Activated naive CD4-positive, alpha-beta T cell treated with anti-CD3 and anti-CD28 coated beads, Interleukin-2, amount 50 U/mL, for 72 hours (primary cell): ENCODE results near the gene CLSTN1. TPM values are rescaled to one million over a fixed set of nuclear protein-coding genes. Genes with fewer than 3 reads are reported as not detected.

Experiments
- ATAC-seq, 2 donors: fragments of 150-1000 bp; cut with Tn5 transposase; 2 replicates each; pipeline ENCODE4 v1.10.0; 2021; ENCODE audit warnings: mild to moderate bottlenecking in 2 of 2, moderate library complexity in 2 of 2
- DNase-seq, 2 donors: peaks; one replicate each; pipeline ENCODE4 v3.0.0; 2021 to 2022; ENCODE audit warnings: low spot score in 2 of 2
- H3K27ac Mint-ChIP-seq, 2 donors: one replicate each; pipeline ENCODE4 v1.8.0; 2022; ENCODE audit warnings: mild to moderate bottlenecking in 2 of 2, mixed read lengths in 2 of 2
- H3K36me3 Mint-ChIP-seq, 2 donors: one replicate each; pipeline ENCODE4 v1.8.0; 2022; ENCODE audit warnings: mixed read lengths in 2 of 2
- H3K9me3 Mint-ChIP-seq, 2 donors: one replicate each; pipeline ENCODE4 v1.8.0; 2022; ENCODE audit warnings: mixed read lengths in 2 of 2
- total RNA-seq, 2 donors: library from RNA; stranded (reverse); gene quantifications; one replicate each; pipeline ENCODE4 v1.2.3, GENCODE V29; 2022

Gene CLSTN1
- total RNA-seq, 2 donors from 2014 or later: 15.6 to 43.3 TPM

DNA sequence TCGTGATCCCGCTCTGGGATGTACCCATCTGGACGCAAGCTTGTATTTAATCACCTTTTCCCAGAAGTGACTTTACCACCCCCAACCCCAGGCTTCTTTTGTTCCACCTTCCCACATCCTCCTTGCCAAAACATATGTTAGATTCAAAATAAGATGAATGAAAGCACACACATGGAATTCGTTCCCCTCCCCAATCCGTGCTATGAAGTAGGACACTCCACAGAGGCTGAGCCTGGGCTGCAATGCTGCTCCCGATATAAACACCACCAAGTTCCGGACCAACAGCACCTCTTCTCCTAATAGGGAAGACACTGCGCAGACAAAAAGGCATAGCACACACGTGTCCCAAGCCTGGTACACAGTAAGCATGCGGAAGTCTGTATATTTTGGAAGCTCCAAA is 86.1 kb downstream of the CLSTN1 start:
- H3K27ac Mint-ChIP-seq: peak overlapping the region in 1 of 2 donors; percentile 72
- H3K36me3 Mint-ChIP-seq: peaks cover 12 to 16% of the 10 kb centered on the region in 2 donors
- ATAC-seq: peak in 1 of 2 donors; percentile 2
- DNase-seq: no peak
- no peaks in the 10 kb centered on the region for H3K9me3 Mint-ChIP-seq

DNA sequence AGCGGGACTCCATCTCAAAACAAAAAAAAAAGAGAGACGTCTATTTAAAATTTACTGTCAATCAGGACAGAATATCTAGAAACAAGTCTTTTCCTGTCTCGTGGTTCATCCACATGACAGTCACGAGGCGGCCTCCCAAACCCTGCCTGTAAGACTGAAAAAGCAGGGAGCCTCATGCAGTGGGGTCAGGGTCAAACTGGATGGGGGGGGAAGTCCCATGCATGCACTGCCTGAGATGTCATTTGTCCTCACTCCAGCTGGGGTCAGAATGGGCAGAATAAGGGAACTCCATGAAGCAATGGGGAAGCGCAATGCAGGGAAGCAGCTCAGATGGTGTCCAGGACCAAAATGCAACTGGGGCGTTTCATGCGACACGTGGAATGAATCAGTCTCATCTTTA is 86.7 kb downstream of the CLSTN1 start:
- H3K27ac Mint-ChIP-seq: peak overlapping the region in 1 of 2 donors; percentile 60

GRCh38 chr1:9736241-9736640 is 87.5 kb downstream of the CLSTN1 start:
- H3K9me3 Mint-ChIP-seq: no peaks in the 10 kb centered on the region
- no peak for DNase-seq
- no peak overlapping the region for H3K27ac Mint-ChIP-seq
- no peak for ATAC-seq
- H3K36me3 Mint-ChIP-seq: peaks cover 18 to 26% of the 10 kb centered on the region in 2 donors

More for the DNA sequence above, 86.7 kb downstream of the CLSTN1 start:
- H3K9me3 Mint-ChIP-seq: no peaks in the 10 kb centered on the region
- H3K36me3 Mint-ChIP-seq: peaks cover 12 to 18% of the 10 kb centered on the region in 2 donors
- DNase-seq (no peak), ATAC-seq (no peak)

DNA sequence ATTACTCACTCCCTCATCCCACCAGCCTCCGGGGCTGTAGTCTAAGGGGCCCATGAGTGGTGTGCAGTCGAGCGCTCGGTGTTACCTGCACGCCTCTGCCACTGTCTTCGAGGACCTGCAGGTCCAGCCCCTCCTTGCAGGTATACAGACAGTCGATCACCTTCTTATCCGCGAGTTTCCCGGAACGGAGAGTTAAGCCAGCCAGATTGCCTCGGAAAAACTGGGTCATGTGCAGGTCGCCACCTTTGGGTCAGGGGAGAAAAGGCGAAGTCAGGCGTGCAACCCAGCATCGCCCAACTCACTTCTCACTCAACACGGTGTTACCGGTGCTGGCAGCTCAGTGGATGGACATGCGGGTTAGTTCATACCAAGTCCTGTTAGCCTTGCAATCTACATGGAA is 88.0 kb downstream of the CLSTN1 start:
- Mint-ChIP-seq H3K9me3 (no peaks in the 10 kb centered on the region), H3K36me3 (peaks cover 21 to 28% of the 10 kb centered on the region in 2 donors), H3K27ac (peak overlapping the region in 1 of 2 donors; percentile 36)
- DNase-seq: no peak
- ATAC-seq: no peak

DNA sequence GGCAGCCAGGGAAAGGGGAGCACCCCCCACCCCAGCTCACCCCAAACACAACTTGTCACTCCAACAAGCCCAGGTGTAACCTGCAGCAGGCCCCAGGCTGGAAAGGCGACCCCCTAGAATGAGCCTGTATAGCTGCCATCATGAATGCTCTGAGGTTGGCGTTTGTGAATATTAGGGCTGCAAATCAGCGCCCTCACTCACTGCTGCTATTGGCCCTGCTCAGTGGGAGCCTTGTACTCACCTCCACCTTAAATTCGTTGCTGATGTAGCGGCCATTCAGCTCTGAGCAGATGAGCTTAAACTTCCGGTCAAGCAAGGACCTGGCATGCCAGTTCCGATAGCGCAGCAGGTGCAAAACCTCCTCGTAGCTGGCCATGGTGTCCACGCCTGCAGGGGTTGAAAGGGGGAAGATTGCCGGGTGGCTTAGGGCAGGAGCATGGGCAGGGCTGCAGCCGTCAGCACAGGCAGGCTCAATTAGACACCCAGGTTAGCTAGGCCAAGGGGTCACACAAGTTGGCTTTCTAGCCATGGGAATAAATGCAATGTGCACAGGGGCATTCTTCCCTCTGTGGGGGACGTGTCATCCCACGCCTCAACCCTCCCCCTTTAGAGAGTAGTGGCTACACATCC is 90.5 kb downstream of the CLSTN1 start:
- peak overlapping the region; percentile 58 to 73 for H3K27ac Mint-ChIP-seq

DNA sequence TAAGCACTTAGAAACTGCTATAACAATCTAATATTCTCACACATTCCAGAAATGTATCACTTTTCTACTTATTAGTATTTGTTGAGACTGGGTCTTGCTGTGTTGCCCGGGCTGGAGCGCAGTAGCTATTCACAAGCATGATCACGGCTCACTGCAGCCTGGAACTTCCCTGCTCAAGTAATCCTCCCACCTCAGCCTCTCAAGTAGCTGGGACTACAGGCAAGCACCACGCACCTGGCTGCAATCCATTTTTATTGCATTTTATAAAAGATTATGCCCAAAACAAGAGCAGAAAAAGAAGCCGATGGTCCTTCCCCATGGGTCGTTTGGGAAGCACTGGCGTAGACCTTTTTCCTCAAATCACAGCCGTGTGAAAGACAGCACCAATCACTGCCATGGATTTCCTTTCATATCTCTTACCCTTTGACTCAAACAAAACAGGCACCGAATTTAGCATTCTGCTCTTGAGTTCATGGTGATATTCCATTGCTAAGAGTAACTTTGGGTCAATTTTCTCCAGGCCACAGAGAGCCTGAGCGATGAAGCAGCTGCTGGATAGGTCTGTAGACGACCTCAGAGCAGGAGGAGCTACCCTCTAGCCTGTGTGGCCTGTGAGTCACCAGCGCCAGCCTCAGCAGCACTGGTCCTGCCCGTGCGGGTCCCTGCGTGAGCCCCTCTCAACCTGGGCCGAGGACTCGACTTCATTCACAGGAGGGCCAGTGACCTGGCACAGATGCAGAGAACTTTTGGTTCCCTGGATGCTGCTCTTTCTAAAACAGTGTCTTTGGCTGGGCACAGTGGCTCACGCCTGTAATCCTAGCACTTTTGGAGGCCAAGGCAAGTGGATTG is 91.4 kb downstream of the CLSTN1 start:
- Mint-ChIP-seq H3K9me3 (no peaks in the 10 kb centered on the region), H3K27ac (peak overlapping the region; percentile 45 to 87), H3K36me3 (peaks cover 28 to 52% of the 10 kb centered on the region in 2 donors)
- DNase-seq (no peak), ATAC-seq (no peak)

More for the DNA sequence above, 90.5 kb downstream of the CLSTN1 start:
- H3K36me3 Mint-ChIP-seq: peaks cover 26 to 42% of the 10 kb centered on the region in 2 donors
- no peak for DNase-seq
- no peaks in the 10 kb centered on the region for H3K9me3 Mint-ChIP-seq
- ATAC-seq: no peak

GRCh38 chr1:9731561-9731960 is 92.2 kb downstream of the CLSTN1 start:
- Mint-ChIP-seq H3K27ac (peak overlapping the region; percentile 45 to 87), H3K36me3 (peaks cover 36 to 58% of the 10 kb centered on the region in 2 donors), H3K9me3 (no peaks in the 10 kb centered on the region)
- DNase-seq (no peak), ATAC-seq (no peak)

DNA sequence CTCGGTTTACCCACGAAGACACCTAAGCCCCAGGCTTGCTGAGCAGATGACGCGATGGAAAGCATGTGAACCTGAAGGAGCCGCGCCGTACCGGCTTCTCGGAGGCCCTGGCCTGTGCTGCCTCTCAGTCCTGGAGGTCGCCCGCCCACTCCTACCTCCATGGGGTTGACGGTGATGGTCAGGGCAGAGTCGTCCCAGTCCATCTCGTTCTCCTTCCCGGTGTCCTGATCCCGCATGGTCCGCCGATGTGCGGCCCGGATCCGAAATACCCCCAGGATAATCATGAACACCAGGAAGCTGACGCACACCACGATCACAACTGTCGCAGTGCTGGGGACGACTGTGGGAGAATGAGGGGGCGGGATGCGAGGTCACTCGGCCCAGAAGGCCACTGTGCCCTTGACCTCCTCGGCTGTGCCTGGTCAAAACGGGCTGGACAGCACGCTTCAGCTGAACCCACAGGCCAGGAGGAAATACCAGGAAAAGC is 92.7 kb downstream of the CLSTN1 start:
- ATAC-seq (no peak), DNase-seq (no peak)
- H3K36me3 Mint-ChIP-seq: peaks cover 37 to 63% of the 10 kb centered on the region in 2 donors
- H3K9me3 Mint-ChIP-seq: no peaks in the 10 kb centered on the region
- peak overlapping the region; percentile 45 to 87 for H3K27ac Mint-ChIP-seq

DNA sequence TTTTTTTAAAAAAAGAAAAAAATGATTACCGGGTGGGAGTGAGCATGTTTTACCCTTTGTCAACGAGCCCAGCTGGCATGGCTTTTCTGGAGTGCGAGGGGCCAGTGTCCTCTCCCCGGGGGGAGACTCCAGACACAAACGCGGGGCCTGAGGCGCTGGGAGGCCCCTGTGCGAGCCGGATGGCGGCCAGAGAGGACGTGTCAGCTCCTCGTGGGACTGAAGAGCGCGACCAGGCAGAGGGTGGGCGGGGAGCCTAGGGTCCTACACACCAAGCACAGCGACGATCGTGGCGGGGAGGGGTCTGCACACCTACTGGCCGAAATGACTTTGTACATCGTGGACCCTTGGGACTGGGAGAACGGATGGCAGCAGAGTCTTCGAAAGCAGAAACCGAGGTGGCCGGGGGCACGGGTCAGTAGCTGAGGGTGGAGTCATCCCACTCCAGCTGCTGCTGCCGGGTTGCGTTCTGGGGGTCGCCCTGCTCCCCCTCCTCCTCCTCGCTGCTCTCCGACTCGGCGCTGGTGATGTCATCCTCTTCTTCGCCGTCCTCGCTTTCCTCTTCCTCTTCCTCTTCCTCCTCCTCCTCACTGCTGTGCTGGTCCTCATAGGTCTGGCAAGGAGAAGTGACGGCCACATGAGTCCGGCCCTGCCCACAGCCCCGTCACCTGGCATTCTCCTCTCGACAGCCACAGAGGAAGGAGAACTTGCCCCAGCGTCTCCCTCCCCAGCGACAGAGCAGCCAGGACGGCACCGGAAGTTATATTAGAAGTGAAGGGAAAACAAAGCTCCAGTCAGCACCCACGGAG is 93.5 kb downstream of the CLSTN1 start:
- ATAC-seq (no peak), DNase-seq (no peak)
- H3K27ac Mint-ChIP-seq: peak overlapping the region; percentile 45 to 87
- H3K36me3 Mint-ChIP-seq: peaks cover 37 to 65% of the 10 kb centered on the region in 2 donors
- H3K9me3 Mint-ChIP-seq: no peaks in the 10 kb centered on the region

- no peaks in the 10 kb centered on the region for H3K9me3 Mint-ChIP-seq
- peaks cover 42 to 70% of the 10 kb centered on the region in 2 donors for H3K36me3 Mint-ChIP-seq
- no peak for DNase-seq
- ATAC-seq: no peak
- peak overlapping the region; percentile 88 to 89 for H3K27ac Mint-ChIP-seq
These were observed 94.2 kb downstream of the CLSTN1 start for GRCh38 chr1:9729523-9729922.

DNA sequence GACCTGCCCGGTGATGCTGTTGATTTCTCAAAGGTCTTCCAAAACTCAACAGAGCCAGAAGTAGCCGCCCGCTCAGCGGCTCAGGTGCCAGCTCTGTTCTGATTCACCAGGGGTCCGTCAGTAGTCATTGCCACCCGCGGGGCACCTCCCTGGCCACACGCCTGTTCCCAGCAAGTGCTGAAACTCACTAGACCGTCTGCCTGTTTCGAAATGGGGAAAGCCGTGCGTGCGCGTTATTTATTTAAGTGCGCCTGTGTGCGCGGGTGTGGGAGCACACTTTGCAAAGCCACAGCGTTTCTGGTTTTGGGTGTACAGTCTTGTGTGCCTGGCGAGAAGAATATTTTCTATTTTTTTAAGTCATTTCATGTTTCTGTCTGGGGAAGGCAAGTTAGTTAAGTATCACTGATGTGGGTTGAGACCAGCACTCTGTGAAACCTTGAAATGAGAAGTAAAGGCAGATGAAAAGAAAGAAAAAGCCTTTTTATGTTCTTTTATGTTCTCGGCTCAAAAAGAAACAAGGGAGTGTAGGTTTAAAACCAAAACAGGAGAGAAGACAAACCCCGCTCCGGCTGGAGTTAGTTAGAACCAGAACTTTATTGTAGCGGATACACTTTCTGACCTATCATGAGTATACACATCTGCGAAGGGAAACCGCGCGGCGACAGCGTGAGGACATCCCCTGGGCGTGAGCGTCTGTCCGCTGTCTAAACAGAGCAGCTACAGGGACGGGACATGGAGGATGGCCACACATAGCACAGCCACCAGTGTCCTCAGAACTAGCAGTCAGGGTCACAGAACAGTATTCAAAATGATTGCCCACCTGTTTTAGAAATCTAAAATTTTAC is 95.1 kb downstream of the CLSTN1 start:
- Mint-ChIP-seq H3K9me3 (peaks cover 0 to 1% of the 10 kb centered on the region in 2 donors), H3K27ac (peak overlapping the region; percentile 88 to 89), H3K36me3 (peaks cover 40 to 73% of the 10 kb centered on the region in 2 donors)
- DNase-seq (peak; percentile 76 to 84), ATAC-seq (peak; percentile 77 to 88)

DNA sequence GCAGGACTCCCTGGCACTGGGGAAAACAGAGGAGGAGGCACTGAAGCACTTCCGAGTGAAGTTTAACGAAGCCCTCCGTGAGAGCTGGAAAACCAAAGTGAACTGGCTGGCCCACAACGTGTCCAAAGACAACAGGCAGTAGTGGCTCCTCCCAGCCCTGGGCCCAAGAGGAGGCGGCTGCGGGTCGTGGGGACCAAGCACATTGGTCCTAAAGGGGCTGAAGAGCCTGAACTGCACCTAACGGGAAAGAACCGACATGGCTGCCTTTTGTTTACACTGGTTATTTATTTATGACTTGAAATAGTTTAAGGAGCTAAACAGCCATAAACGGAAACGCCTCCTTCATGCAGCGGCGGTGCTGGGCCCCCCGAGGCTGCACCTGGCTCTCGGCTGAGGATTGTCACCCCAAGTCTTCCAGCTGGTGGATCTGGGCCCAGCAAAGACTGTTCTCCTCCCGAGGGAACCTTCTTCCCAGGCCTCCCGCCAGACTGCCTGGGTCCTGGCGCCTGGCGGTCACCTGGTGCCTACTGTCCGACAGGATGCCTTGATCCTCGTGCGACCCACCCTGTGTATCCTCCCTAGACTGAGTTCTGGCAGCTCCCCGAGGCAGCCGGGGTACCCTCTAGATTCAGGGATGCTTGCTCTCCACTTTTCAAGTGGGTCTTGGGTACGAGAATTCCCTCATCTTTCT is 96.7 kb downstream of the CLSTN1 start:
- DNase-seq (no peak), ATAC-seq (no peak)
- peaks cover 46 to 77% of the 10 kb centered on the region in 2 donors for H3K36me3 Mint-ChIP-seq
- peak overlapping the region; percentile 88 to 89 for H3K27ac Mint-ChIP-seq
- peaks cover 0 to 4% of the 10 kb centered on the region in 2 donors for H3K9me3 Mint-ChIP-seq

DNA sequence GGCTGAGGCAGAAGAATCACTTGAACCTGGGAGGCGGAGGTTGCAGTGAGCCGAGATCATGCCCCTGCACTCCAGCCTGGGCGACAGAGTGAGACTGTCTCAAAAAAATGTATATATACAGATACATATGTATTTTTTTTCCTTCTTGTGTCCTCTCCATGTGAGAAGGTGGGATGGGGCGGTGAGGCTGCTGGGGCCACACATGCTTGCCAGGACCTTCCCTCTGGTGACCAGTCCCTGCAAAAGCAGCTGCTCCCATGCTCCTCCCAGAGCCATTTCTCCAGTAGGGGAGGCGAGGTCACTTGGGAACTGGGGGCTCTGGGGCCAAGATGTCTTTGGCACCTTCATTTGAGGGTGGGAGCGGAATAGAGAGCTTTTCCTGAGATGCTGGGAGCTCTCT is 97.4 kb downstream of the CLSTN1 start:
- H3K27ac Mint-ChIP-seq: peak overlapping the region in 1 of 2 donors; percentile 46
- H3K36me3 Mint-ChIP-seq: peaks cover 41 to 72% of the 10 kb centered on the region in 2 donors
- ATAC-seq: no peak
- no peak for DNase-seq
- peaks cover 0 to 4% of the 10 kb centered on the region in 2 donors for H3K9me3 Mint-ChIP-seq

DNA sequence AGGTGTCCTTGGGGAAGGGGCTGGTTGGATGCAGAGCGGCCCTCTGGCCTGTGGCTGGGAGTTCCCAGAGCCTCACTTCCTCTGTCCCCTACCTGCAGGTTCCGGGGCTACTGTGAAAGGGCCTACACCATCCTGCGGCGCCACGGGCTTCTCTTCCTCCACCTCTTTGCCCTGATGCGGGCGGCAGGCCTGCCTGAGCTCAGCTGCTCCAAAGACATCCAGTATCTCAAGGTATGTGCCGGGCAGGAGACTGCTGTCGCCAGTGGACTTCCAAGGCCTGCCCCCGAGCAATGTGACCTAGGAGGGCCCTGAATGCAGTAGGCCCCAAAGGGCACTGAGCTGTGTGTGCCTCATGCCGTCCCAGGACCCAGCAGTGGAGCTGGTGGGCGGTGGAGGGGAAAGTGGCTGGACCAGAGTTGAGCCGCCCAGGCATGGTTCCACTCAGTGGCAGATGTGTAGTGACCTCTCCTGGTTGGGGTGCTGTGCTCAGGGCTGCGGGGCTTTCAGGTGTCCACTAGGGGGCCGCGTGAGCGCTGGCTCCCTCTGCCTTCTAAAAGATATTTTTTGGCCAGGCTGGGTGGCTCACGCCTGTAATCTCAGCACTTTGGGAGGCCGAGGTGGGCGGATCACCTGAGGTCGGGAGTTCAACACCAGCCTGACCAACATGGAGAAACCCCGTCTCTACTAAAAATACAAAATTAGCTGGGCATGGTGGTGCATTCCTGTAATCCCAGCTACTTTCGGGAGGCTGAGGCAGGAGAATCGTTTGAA is 98.9 kb downstream of the CLSTN1 start:
- Mint-ChIP-seq H3K36me3 (peaks cover 32 to 72% of the 10 kb centered on the region in 2 donors), H3K27ac (peak overlapping the region; percentile 36 to 57), H3K9me3 (peaks cover 0 to 4% of the 10 kb centered on the region in 2 donors)
- ATAC-seq (peak in 1 of 2 donors; percentile 40), DNase-seq (peak in 1 of 2 donors; percentile 76)
